Measurements from ENCODE around the gene NUP133. TPM values are rescaled to one million over a fixed set of nuclear protein-coding genes. Genes with fewer than 3 reads are reported as not detected.

NUP133 gene
- polyA plus RNA-seq, 2 of the 4 experiments (the other 2 are of a cell fraction): 20.6 to 43.2 TPM

- no peak for DNase-seq (ENCODE audit: low read depth in 1 of 2, low spot score in 1 of 2)
- peaks cover 14% of the 10 kb centered on the region; the same call in 1 of the 3 replicates for H3K9me3 ChIP-seq
- no peaks in the 10 kb centered on the region for H3K4me1 ChIP-seq
- FAIRE-seq: no peak
- H3K27ac ChIP-seq: no peak overlapping the region
- no peak overlapping the region for H3K4me2 ChIP-seq
- ChIA-PET POLR2A (no interaction called here), CTCF (interaction anchor here (1.1 kb wide), 1 partner anchor 169 kb away, joined by 4 read pairs; no protein-coding TSS in a partner anchor)
- no peak for TF ChIP-seq CBX2 (IDR thresholded peaks at IDR 0.05; ENCODE audit: borderline replicate concordance, low read depth)
- TF ChIP-seq JUN (IDR thresholded peaks at IDR 0.05): no peak
- no peak for TF ChIP-seq POLR2AphosphoS2 (conservative IDR thresholded peaks at IDR 0.05; ENCODE audit: low read length)
- TF ChIP-seq, protein P1, sequence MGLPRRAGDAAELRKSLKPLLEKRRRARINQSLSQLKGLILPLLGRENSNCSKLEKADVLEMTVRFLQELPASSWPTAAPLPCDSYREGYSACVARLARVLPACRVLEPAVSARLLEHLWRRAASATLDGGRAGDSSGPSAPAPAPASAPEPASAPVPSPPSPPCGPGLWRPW (IDR thresholded peaks at IDR 0.05): no peak
- TF ChIP-seq POLR2A (IDR thresholded peaks at IDR 0.05; ENCODE audit: low read length): no peak
- TF ChIP-seq RAD21 (conservative IDR thresholded peaks at IDR 0.05 in 1 of 2, IDR thresholded peaks at IDR 0.05 in 1 of 2): no peak
- TF ChIP-seq HDAC2 (IDR thresholded peaks at IDR 0.05): no peak
- no peak for TF ChIP-seq EHMT2 (IDR thresholded peaks at IDR 0.05; ENCODE audit: low read depth)
- TF ChIP-seq MYC (IDR thresholded peaks at IDR 0.05; ENCODE audit: borderline replicate concordance, low read length): no peak
- TF ChIP-seq CTCF (IDR thresholded peaks at IDR 0.05): no peak
- TF ChIP-seq SREBF2 (IDR thresholded peaks at IDR 0.05): no peak
- TF ChIP-seq ELK1 (IDR thresholded peaks at IDR 0.05; ENCODE audit: low read depth, low read length): no peak
- TF ChIP-seq KDM1A (IDR thresholded peaks at IDR 0.05; ENCODE audit: low read depth): no peak
- no peak for TF ChIP-seq RCOR1 (IDR thresholded peaks at IDR 0.05; ENCODE audit: low read depth, low read length)
- TF ChIP-seq, protein P2, sequence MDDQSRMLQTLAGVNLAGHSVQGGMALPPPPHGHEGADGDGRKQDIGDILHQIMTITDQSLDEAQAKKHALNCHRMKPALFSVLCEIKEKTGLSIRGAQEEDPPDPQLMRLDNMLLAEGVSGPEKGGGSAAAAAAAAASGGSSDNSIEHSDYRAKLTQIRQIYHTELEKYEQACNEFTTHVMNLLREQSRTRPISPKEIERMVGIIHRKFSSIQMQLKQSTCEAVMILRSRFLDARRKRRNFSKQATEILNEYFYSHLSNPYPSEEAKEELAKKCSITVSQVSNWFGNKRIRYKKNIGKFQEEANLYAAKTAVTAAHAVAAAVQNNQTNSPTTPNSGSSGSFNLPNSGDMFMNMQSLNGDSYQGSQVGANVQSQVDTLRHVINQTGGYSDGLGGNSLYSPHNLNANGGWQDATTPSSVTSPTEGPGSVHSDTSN (IDR thresholded peaks at IDR 0.05): no peak
- TF ChIP-seq TP53 (CRISPR knock-in tag; IDR thresholded peaks at IDR 0.05): no peak
- TF ChIP-seq HOXB5 (CRISPR knock-in tag; IDR thresholded peaks at IDR 0.05): no peak
- ATAC-seq: no peak
- 45% methylated on average over 3 of the region's 3 CpGs for WGBS (ENCODE audit: missing lambda C conversion rate)
- H3K4me3 ChIP-seq: no peak overlapping the region
Measured at GRCh38 chr1:229427572-229427971, 80.6 kb downstream of the NUP133 start.

DNA sequence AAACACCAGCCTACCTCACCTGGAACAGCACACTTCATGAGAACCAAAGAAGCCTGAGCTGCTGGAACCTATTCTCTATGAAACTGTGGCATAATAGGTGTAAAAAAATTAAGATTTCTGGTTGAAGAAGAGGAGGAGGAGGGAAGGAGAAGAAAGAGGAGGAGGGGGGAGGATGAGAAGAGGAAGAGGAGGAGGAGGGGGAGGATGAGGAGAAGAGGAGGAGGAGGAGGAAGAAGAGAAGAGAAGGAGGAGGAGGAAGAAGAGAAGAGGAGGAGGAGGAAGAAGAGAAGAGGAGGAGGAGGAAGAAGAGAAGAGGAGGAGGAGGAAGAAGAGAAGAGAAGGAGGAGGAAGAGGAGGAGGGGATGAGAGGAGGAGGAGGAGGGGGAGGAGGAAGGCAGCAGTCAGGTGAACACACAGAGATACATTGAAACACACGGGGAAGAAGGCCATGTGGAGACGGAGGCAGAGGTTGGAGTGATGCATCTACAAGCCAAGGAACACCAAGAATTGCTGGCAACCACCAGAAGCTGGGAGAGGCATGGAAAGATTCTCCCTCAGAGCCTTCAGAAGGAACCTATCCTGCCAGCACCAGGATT, 82.5 kb downstream of the NUP133 start:
- WGBS (ENCODE audit: missing lambda C conversion rate): 2% methylated on average over 2 of the region's 2 CpGs
- no peak for TF ChIP-seq POLR2AphosphoS2 (conservative IDR thresholded peaks at IDR 0.05; ENCODE audit: low read length)
- CTCF ChIA-PET: interaction anchor here (0.8 to 1.1 kb wide), 2 partner anchors 11 to 762 kb away, joined by 3 read pairs; no protein-coding TSS in a partner anchor
- FAIRE-seq (no peak), ATAC-seq (no peak; a peak in 1 of 6 replicates), DNase-seq (ENCODE audit: low read depth in 1 of 2, low spot score in 1 of 2) (no peak)
- POLR2A ChIA-PET: no interaction called here
- Histone ChIP-seq H3K9me3 (peaks cover 14% of the 10 kb centered on the region; the same call in 1 of the 3 replicates), H3K4me1 (no peaks in the 10 kb centered on the region), H3K4me3 (no peak overlapping the region), H3K4me2 (no peak overlapping the region), H3K27ac (no peak overlapping the region)

DNA sequence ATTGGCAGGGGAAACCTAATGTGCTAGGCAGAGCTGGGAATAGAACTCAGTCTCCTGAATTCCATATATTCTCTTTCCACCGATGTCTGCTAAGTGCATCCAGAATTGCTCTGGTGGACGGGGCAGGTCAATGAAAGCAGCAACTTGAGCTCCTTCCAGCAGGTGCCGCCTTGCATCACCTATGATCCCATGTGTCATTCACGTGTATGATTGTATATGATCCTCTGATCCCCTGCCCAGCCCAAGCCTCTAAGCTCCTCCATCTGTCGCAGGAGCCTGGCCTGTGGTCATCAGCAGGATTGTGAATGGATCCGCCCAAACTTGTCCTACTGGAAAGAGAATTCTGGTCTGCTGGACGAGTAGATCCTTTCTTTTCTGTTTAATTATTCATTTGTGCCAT, 87.4 kb downstream of the NUP133 start:
- TF ChIP-seq RAD21 (conservative IDR thresholded peaks at IDR 0.05 in 1 of 2, IDR thresholded peaks at IDR 0.05 in 1 of 2): no peak
- H3K9me3 ChIP-seq: peaks cover 14% of the 10 kb centered on the region; the same call in 1 of the 3 replicates
- no peak for FAIRE-seq
- H3K27ac ChIP-seq: no peak overlapping the region
- no peak overlapping the region for H3K4me3 ChIP-seq
- H3K4me2 ChIP-seq: no peak overlapping the region
- WGBS (ENCODE audit: missing lambda C conversion rate): 61% methylated on average over 7 of the region's 7 CpGs
- ChIA-PET CTCF (interaction anchor here (0.6 to 1.7 kb wide), 6 partner anchors 10 to 729 kb away, joined by 3 to 5 read pairs (median 4); no protein-coding TSS in a partner anchor), POLR2A (interaction anchor here (0.9 kb wide), 1 partner anchor 88 kb away, joined by 3 read pairs; the partner anchor contains the start of gene NUP133)
- peak in 1 of 2 experiments; percentile 34 for DNase-seq (ENCODE audit: low read depth in 1 of 2, low spot score in 1 of 2)
- H3K4me1 ChIP-seq: no peaks in the 10 kb centered on the region
- peak; percentile 54 to 64; a peak in 4 of 6 replicates for ATAC-seq
